Measurements from ENCODE around the gene ARHGAP26. TPM values are rescaled to one million over a fixed set of nuclear protein-coding genes. Genes with fewer than 3 reads are reported as not detected.

The ARHGAP26 gene
- total RNA-seq, 4 donors from 2014 or later, result 22.3 to 40.7 (median 28.2) TPM

DNA sequence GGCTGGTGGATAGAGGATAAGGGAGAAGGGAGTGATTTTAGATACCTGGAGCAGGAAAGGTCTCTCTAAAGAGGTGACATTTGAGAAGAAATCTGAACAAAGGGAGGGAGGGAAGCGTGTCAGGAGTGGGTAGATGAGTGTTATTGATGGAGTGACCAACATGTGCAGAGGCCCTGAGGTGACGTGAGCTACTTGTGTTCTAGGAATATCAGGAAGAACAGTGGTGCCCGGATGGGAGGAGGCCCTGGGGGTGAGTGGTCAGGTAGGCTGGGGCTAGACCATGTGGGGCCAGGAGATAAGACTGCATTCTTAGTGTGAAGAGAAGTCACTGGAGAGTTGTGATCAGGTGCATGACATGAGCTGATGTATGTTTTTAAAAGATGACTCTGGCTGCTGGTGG lies 256.2 kb downstream of the ARHGAP26 start:
- Histone ChIP-seq H3K9me3 (no peaks in the 10 kb centered on the region), H3K4me1 (peaks cover 19 to 35% (median 26%) of the 10 kb centered on the region in 4 donors), H3K4me3 (no peak overlapping the region), H3K27ac (replicated peaks in 1 of 4) (no peak overlapping the region), H3K36me3 (no peaks in the 10 kb centered on the region), H3K27me3 (no peaks in the 10 kb centered on the region)
- 93% methylated on average over 3 of the region's 3 CpGs for WGBS
- intact Hi-C loops (cut with DNase I), result loop anchor here (5.0 kb wide), 2 partner anchors 36 to 51 kb away; no protein-coding TSS in a partner anchor
- DNase-seq (ENCODE audit: extremely low spot score), result no peak
- TF ChIP-seq EP300 (IDR thresholded peaks at IDR 0.05) (no peak), POLR2AphosphoS5 (IDR thresholded peaks at IDR 0.05) (no peak), POLR2A (IDR thresholded peaks at IDR 0.05; ENCODE audit: low read depth) (no peak)
- TF ChIP-seq, protein P1, sequence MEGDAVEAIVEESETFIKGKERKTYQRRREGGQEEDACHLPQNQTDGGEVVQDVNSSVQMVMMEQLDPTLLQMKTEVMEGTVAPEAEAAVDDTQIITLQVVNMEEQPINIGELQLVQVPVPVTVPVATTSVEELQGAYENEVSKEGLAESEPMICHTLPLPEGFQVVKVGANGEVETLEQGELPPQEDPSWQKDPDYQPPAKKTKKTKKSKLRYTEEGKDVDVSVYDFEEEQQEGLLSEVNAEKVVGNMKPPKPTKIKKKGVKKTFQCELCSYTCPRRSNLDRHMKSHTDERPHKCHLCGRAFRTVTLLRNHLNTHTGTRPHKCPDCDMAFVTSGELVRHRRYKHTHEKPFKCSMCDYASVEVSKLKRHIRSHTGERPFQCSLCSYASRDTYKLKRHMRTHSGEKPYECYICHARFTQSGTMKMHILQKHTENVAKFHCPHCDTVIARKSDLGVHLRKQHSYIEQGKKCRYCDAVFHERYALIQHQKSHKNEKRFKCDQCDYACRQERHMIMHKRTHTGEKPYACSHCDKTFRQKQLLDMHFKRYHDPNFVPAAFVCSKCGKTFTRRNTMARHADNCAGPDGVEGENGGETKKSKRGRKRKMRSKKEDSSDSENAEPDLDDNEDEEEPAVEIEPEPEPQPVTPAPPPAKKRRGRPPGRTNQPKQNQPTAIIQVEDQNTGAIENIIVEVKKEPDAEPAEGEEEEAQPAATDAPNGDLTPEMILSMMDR (IDR thresholded peaks at IDR 0.05), result no peak

DNA sequence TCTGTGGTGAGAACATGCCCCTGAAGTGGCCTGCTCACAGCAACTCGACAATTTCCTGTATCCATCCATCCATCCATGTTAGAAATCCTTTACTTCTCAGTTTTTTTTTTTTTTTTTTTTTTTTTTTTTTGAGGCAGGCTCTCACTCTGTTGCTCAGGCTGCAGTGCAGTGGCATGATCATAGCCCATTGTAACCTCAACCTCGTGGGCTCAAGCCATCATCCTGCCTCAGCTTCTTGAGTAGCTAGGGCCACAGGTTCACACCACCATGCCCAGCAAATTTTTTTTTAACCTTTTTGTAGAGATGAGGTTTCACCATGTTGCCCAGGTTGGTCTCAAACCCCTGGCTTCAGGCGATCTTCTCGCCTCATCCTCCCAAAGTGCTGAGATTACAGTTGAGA lies 259.1 kb downstream of the ARHGAP26 start:
- Histone ChIP-seq H3K27me3 (no peaks in the 10 kb centered on the region), H3K4me3 (no peak overlapping the region), H3K4me1 (peaks cover 5 to 22% (median 7%) of the 10 kb centered on the region in 4 donors), H3K27ac (replicated peaks in 1 of 4) (no peak overlapping the region), H3K36me3 (no peaks in the 10 kb centered on the region), H3K9me3 (no peaks in the 10 kb centered on the region)
- TF ChIP-seq POLR2A (IDR thresholded peaks at IDR 0.05; ENCODE audit: low read depth), result no peak
- TF ChIP-seq POLR2AphosphoS5 (IDR thresholded peaks at IDR 0.05), result no peak
- no peak for TF ChIP-seq EP300 (IDR thresholded peaks at IDR 0.05)
- TF ChIP-seq, protein P1 (IDR thresholded peaks at IDR 0.05), result no peak
- WGBS, result 91% methylated on average over 4 of the region's 4 CpGs
- intact Hi-C loops (cut with DNase I), result loop anchor here (5.0 kb wide), 2 partner anchors 33 to 48 kb away; no protein-coding TSS in a partner anchor
- no peak for DNase-seq (ENCODE audit: extremely low spot score)

DNA sequence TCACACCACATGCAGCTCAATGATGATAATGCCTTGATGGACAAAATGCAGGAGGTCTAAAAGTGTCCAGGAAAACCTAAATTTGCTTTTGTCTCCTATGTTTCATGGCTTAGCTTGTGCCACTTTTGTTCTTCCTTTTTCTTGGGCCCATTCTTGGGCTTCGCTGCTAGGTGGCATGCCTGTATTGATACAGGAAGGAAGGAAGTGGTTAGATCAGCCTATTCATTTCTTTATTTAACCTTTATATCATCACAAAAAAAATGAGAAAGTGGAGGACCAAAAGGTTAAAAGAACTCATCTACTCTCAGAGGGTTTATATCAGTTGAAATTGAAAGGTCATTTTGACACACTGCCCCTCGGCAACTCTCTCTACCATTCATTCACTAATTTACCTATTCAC lies 260.2 kb downstream of the ARHGAP26 start:
- intact Hi-C loops (cut with DNase I), result no loop called here
- no peak overlapping the region for H3K27ac ChIP-seq (replicated peaks in 1 of 4)
- no peak overlapping the region for H3K4me3 ChIP-seq
- H3K4me1 ChIP-seq, result peaks cover 2 to 17% (median 5%) of the 10 kb centered on the region in 4 donors
- H3K36me3 ChIP-seq, result no peaks in the 10 kb centered on the region
- WGBS, result 78% methylated on average over 2 of the region's 2 CpGs
- DNase-seq (ENCODE audit: extremely low spot score), result no peak
- H3K9me3 ChIP-seq, result no peaks in the 10 kb centered on the region
- no peak for TF ChIP-seq EP300 (IDR thresholded peaks at IDR 0.05)
- TF ChIP-seq, protein P1 (IDR thresholded peaks at IDR 0.05), result no peak
- no peak for TF ChIP-seq POLR2A (IDR thresholded peaks at IDR 0.05; ENCODE audit: low read depth)
- no peak for TF ChIP-seq POLR2AphosphoS5 (IDR thresholded peaks at IDR 0.05)
- no peaks in the 10 kb centered on the region for H3K27me3 ChIP-seq

DNA sequence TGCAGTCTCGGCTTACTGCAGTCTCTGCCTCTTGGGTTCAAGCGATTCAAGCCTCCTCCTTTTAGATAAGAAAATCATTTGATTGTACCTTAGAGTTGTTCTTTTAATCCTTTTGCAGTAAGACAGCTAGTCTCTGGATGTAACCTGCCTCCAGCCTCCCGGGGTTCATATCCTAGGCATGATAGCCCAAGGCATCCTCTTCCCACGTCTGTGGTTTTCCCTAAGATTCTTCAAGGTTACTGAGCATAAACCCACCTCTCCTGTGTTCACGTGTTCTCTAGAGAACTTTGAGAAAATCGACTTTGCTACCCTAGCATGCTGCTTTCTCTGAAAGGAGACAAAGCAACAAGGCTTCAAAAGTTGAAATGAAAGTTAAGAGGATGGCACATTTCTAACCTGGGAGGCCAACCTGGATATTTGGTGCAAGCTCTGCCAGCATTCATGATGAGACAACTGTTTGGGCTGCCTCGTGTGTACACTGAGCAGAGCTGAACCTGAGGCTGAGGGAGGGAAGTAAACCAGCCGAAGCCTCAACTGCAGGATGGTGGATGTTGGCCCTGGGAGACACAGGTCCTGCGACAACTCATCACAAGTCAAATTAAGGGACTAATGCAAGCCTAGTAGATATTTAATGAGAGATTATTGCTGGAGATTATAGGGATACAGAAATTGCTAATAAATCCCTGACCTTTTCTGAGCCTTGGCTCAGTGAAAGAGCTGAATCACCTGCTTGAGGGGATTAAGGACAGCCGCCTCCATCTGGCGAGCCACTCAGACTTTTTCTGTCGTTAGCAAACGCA lies 261.8 kb downstream of the ARHGAP26 start:
- no peak for DNase-seq (ENCODE audit: extremely low spot score)
- WGBS, result 89% methylated on average over 13 of the region's 13 CpGs
- Histone ChIP-seq H3K27ac (replicated peaks in 1 of 4) (no peak overlapping the region), H3K36me3 (no peaks in the 10 kb centered on the region), H3K4me3 (no peak overlapping the region), H3K4me1 (peaks cover 0 to 11% (median 2%) of the 10 kb centered on the region in 4 donors), H3K9me3 (no peaks in the 10 kb centered on the region), H3K27me3 (no peaks in the 10 kb centered on the region)
- intact Hi-C loops (cut with DNase I), result no loop called here
- TF ChIP-seq POLR2AphosphoS5 (IDR thresholded peaks at IDR 0.05) (no peak), POLR2A (IDR thresholded peaks at IDR 0.05; ENCODE audit: low read depth) (no peak), EP300 (IDR thresholded peaks at IDR 0.05) (no peak)
- TF ChIP-seq, protein P1 (IDR thresholded peaks at IDR 0.05), result no peak
